ENCODE data around the gene AMPD2. TPM values are rescaled to one million over a fixed set of nuclear protein-coding genes. Genes with fewer than 3 reads are reported as not detected.

AMPD2 gene
- total and polyA plus RNA-seq, 2 of the 8 experiments (the other 6 are each of a cell fraction or from before 2014, with no cell fraction given) = 37.2 to 67.7 TPM

DNA sequence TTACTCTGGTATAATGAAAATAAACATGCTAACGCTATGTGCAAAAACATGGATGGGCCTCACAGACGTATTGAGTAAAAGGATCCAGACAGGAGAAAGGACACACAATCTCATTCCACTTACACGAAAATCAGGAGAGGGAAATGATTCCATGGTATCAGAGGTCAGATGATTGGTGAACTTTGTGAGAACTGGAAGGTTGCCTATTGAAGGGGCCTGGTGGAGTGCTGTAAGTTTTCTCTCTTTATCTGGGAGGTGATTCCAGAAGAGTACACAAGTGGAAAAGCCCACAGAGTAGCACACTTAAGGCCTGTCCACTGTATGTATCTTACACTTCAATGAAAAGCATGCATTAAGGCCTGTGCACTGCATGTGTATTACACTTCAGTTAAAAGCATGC lies 57.8 kb downstream of the AMPD2 start:
- H3K4me3 ChIP-seq (ENCODE audit: extremely low read depth in 1 of 4, insufficient read depth in 2 of 4, low read depth in 3 of 4, low read length in 4 of 4) = no peak overlapping the region
- no peak overlapping the region for H2BK15ac ChIP-seq (ENCODE audit: low read length)
- no peak overlapping the region for H2BK12ac ChIP-seq (ENCODE audit: low read depth, low read length)
- POLR2A ChIA-PET (ENCODE audit: partially characterized antibody) = no interaction called here
- no peak overlapping the region for H2BK5ac ChIP-seq (ENCODE audit: low read depth, low read length)
- no peak overlapping the region for H2AK5ac ChIP-seq (ENCODE audit: low read depth, low read length)
- no peak overlapping the region for H2BK120ac ChIP-seq (replicated peaks; ENCODE audit: low read depth, low read length)
- no peak overlapping the region for H2AFZ ChIP-seq (ENCODE audit: low read length)
- H3K56ac ChIP-seq (replicated peaks; ENCODE audit: insufficient read length, low read depth, low read length) = no peak overlapping the region
- TF ChIP-seq EP300 (IDR thresholded peaks at IDR 0.05; ENCODE audit: borderline replicate concordance in 1 of 2, low read depth in 2 of 2, low read length in 2 of 2) = no peak
- TF ChIP-seq HDAC2 (IDR thresholded peaks at IDR 0.05; ENCODE audit: borderline replicate concordance in 1 of 2, low read depth in 2 of 2, low read length in 2 of 2) = no peak
- TF ChIP-seq SP1 (IDR thresholded peaks at IDR 0.05; ENCODE audit: low read depth, low read length) = no peak
- no peak overlapping the region for H3K23ac ChIP-seq (ENCODE audit: insufficient read length)
- H3K4me2 ChIP-seq (ENCODE audit: insufficient read depth in 1 of 2, low read depth in 2 of 2, low read length in 2 of 2) = no peak overlapping the region
- no peaks in the 10 kb centered on the region for H3K27me3 ChIP-seq (replicated peaks in 1 of 4; ENCODE audit: control insufficient read depth in 3 of 4, extremely low read depth in 1 of 4, insufficient read depth in 3 of 4, low read length in 3 of 4)
- H3K14ac ChIP-seq (ENCODE audit: insufficient read length) = no peak overlapping the region
- no peaks in the 10 kb centered on the region for H3K4me1 ChIP-seq (replicated peaks in 1 of 4; ENCODE audit: control insufficient read depth in 3 of 4, insufficient read depth in 4 of 4, low read length in 3 of 4)
- H3K79me2 ChIP-seq (ENCODE audit: control insufficient read depth in 1 of 2, insufficient read depth in 2 of 2, low read length in 2 of 2) = no peaks in the 10 kb centered on the region
- H3K27ac ChIP-seq (ENCODE audit: low read depth, low read length) = no peak overlapping the region
- H4K8ac ChIP-seq (ENCODE audit: extremely low read depth, insufficient read depth, low read length) = no peak overlapping the region
- H3K79me1 ChIP-seq (ENCODE audit: low read depth, low read length) = no peaks in the 10 kb centered on the region
- no peak for DNase-seq (ENCODE audit: low read depth in 1 of 2, low spot score in 2 of 2)
- FAIRE-seq = no peak
- no peak overlapping the region for H3K4ac ChIP-seq (replicated peaks; ENCODE audit: insufficient read length, low read depth, low read length)
- H3K23me2 ChIP-seq (ENCODE audit: low read depth, low read length) = no peaks in the 10 kb centered on the region
- no peak overlapping the region for H2BK20ac ChIP-seq (ENCODE audit: low read length)
- H3K9me3 ChIP-seq (ENCODE audit: insufficient read depth in 2 of 2, low read depth in 1 of 2, low read length in 1 of 2) = no peaks in the 10 kb centered on the region
- H4K20me1 ChIP-seq (replicated peaks in 1 of 2; ENCODE audit: control insufficient read depth in 1 of 2, insufficient read depth in 2 of 2, low read length in 2 of 2) = no peaks in the 10 kb centered on the region
- H3K9ac ChIP-seq (replicated peaks in 1 of 4; ENCODE audit: extremely low read depth in 1 of 4, low read depth in 3 of 4, low read length in 3 of 4) = no peak overlapping the region
- CTCF ChIA-PET (ENCODE audit: partially characterized antibody) = interaction anchor here (0.8 kb wide), 1 partner anchor 10 kb away, joined by 3 read pairs; the partner anchor contains the start of gene GSTM1
- H4K5ac ChIP-seq (ENCODE audit: insufficient read length, low read depth, low read length) = no peak overlapping the region
- H3K36me3 ChIP-seq (ENCODE audit: control insufficient read depth in 2 of 4, insufficient read depth in 4 of 4, low read length in 3 of 4) = no peaks in the 10 kb centered on the region
- no peak overlapping the region for H3K18ac ChIP-seq (ENCODE audit: extremely low read depth, low read length)
- WGBS, 2 experiments (ENCODE audit: extremely low coverage in 1 of 2, insufficient coverage in 1 of 2, insufficient read length in 1 of 2, insufficient replicate concordance in 2 of 2, low coverage in 1 of 2, low lambda C conversion rate in 2 of 2, missing lambda C conversion rate in 1 of 2) = 92% methylated on average over 3 of the region's 3 CpGs; no CpG with 5 or more reads in 1 of the 2 experiments
- H4K91ac ChIP-seq (replicated peaks; ENCODE audit: insufficient read length, low read length) = no peak overlapping the region

All from H1 (cell line).